HG02943 (cell line): ENCODE measurements around the gene NME7.

ENCODE experiments used
- ATAC-seq: cut with Tn5 transposase; IDR thresholded peaks from one replicate; pipeline ENCODE4 v1.9.1; 2021; ENCODE audit warnings: mild to moderate bottlenecking, low read depth, moderate library complexity; ENCODE audit not compliant: unreplicated experiment

The NME7 gene

GRCh38 chr1:169175461-169175860, 192.1 kb downstream of the NME7 start:
- ATAC-seq = no peak

GRCh38 chr1:169163059-169163458, 204.5 kb downstream of the NME7 start:
- no peak for ATAC-seq

GRCh38 chr1:169161496-169162194, 206.0 kb downstream of the NME7 start:
- ATAC-seq = peak; percentile 68

- no peak for ATAC-seq
Measured at GRCh38 chr1:169160845-169161495, 206.6 kb downstream of the NME7 start.

- ATAC-seq = no peak
Measured at GRCh38 chr1:169156580-169156979, 211.0 kb downstream of the NME7 start.

GRCh38 chr1:169155675-169156074, 211.9 kb downstream of the NME7 start:
- ATAC-seq = no peak

- ATAC-seq = no peak
Measured at GRCh38 chr1:169151338-169151837, 216.2 kb downstream of the NME7 start.

GRCh38 chr1:169150641-169151337, 216.8 kb downstream of the NME7 start:
- no peak for ATAC-seq

- ATAC-seq = no peak
Measured at GRCh38 chr1:169149555-169150286, 217.9 kb downstream of the NME7 start.

- ATAC-seq = no peak
Measured at GRCh38 chr1:169148472-169149252, 218.9 kb downstream of the NME7 start.

GRCh38 chr1:169146576-169147214, 220.9 kb downstream of the NME7 start:
- ATAC-seq = no peak

GRCh38 chr1:169144941-169145626, 222.5 kb downstream of the NME7 start:
- no peak for ATAC-seq

- ATAC-seq = no peak
Measured at GRCh38 chr1:169143984-169144383, 223.6 kb downstream of the NME7 start.

GRCh38 chr1:169143346-169143745, 224.3 kb downstream of the NME7 start:
- ATAC-seq = no peak

- ATAC-seq = no peak
Measured at GRCh38 chr1:169142129-169142528, 225.5 kb downstream of the NME7 start.

GRCh38 chr1:169141356-169141755, 226.2 kb downstream of the NME7 start:
- ATAC-seq = no peak

GRCh38 chr1:169138866-169139670, 228.5 kb downstream of the NME7 start:
- peak; percentile 75 for ATAC-seq

- ATAC-seq = no peak
Measured at GRCh38 chr1:169137357-169137756, 230.2 kb downstream of the NME7 start.
